Colonic mucosa (tissue), 4 donors: ENCODE results near the gene CHD2. TPM values are rescaled to one million over a fixed set of nuclear protein-coding genes. Genes with fewer than 3 reads are reported as not detected.

Source experiments
- DNase-seq: peaks from one replicate; pipeline ENCODE4 v3.0.0-alpha.2; 2020
- H3K27ac ChIP-seq: fragments of 200-600 bp; one replicate; pipeline ENCODE4 v1.8.0; 2021
- H3K27me3 ChIP-seq: fragments of 200-600 bp; one replicate; pipeline ENCODE4 v1.8.0; 2021
- H3K36me3 ChIP-seq: fragments of 200-600 bp; one replicate; pipeline ENCODE4 v1.8.0; 2021
- H3K4me1 ChIP-seq: fragments of 200-600 bp; one replicate; pipeline ENCODE4 v1.8.0; 2021; ENCODE audit warnings: mild to moderate bottlenecking
- H3K4me3 ChIP-seq: fragments of 200-600 bp; one replicate; pipeline ENCODE4 v1.8.0; 2021
- H3K9ac ChIP-seq, 2 donors: one replicate each; pipeline ENCODE4 v1.7.0; 2013; ENCODE audit warnings: control low read depth in 2 of 2, low read depth in 2 of 2, low read length in 2 of 2
- H3K9me3 ChIP-seq: fragments of 200-600 bp; one replicate; pipeline ENCODE4 v1.8.0; 2021
- intact Hi-C: fragments of 100-400 bp; cut with DNase I; formaldehyde crosslinking; loops from one replicate; pipeline ENCODE4 v1.14.1; 2022
- total RNA-seq, 2 donors: library from RNA; stranded (reverse); fragmentation: NEBNext Ultra II Directional in 1 of 2; extraction: Animal tissue kit (Norgen Biotek cat#: 25700) in 1 of 2; gene quantifications; one replicate each; pipeline ENCODE4 v1.2.1, GENCODE V29; 2021
- TF ChIP-seq, protein P1 (sequence below): fragments of 200-600 bp; IDR thresholded peaks from one replicate; pipeline ENCODE4 v1.8.0; 2022; ENCODE audit warnings: antibody characterized with exemption, mild to moderate bottlenecking
- donor health status: healthy.
- donor health status: DM: no; HTN: no; CAD: no.
- donor health status: DM: no; HTN: no; CAD: no.

CHD2 gene
- total RNA-seq, 2 donors from 2014 or later, result 87.5 to 121 TPM

DNA sequence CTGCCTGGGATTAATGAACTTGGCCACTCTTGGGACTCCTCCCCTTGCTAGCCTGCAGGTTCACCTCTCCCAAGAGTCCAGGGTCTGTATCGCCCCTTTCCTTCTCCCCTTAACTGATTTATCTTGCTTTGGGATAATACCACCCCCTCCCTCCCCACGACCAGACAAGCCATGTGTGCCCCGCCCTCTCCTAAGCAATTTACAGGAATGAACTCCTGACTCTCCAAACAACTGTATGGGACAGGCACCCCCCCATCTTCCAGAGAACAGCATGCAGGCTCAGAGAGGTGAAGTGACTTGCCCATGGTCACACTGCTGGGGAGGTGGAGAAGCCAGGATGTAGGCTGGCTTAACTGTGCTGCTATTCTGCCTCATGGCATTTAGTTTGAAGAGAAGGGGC lies 142.1 kb downstream of the CHD2 start:
- intact Hi-C loops, result no loop called here
- H3K27me3 ChIP-seq, result no peaks in the 10 kb centered on the region
- H3K9me3 ChIP-seq, result no peaks in the 10 kb centered on the region
- no peak overlapping the region for H3K4me3 ChIP-seq
- H3K9ac ChIP-seq, result no peak overlapping the region
- no peak overlapping the region for H3K27ac ChIP-seq
- DNase-seq, result no peak
- H3K4me1 ChIP-seq, result no peaks in the 10 kb centered on the region
- TF ChIP-seq, protein P1, sequence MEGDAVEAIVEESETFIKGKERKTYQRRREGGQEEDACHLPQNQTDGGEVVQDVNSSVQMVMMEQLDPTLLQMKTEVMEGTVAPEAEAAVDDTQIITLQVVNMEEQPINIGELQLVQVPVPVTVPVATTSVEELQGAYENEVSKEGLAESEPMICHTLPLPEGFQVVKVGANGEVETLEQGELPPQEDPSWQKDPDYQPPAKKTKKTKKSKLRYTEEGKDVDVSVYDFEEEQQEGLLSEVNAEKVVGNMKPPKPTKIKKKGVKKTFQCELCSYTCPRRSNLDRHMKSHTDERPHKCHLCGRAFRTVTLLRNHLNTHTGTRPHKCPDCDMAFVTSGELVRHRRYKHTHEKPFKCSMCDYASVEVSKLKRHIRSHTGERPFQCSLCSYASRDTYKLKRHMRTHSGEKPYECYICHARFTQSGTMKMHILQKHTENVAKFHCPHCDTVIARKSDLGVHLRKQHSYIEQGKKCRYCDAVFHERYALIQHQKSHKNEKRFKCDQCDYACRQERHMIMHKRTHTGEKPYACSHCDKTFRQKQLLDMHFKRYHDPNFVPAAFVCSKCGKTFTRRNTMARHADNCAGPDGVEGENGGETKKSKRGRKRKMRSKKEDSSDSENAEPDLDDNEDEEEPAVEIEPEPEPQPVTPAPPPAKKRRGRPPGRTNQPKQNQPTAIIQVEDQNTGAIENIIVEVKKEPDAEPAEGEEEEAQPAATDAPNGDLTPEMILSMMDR, result no peak
- no peaks in the 10 kb centered on the region for H3K36me3 ChIP-seq

DNA sequence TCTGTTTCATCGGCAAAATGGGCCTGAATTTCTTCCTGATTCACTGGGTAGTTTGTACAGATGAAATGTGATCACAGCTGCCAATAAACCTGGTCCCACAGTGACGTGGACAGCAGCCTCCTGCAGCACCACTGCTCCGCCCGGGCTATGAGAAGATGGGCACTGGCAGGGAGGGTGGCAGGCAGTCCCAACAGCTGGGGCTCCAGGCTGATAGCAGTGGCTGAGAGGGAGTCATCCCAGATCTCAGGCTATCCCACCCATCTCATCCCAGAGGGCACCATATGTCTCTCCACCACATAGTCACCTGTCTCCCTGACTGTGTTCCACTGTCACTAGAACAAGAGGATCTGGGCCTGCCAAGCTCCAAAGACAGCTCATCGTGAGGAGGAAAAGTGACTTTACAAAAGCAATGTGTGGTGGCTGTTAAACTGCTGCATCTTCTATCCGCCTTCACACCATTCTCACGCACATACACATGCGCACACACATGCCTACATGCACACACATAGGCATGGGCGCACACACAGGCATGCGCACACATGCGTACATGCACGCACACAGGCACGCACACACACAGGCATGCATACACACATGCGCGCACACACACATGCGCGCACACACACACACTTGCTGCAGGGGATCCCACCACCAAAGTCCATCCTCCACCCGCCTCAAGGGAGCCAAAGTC lies 142.7 kb downstream of the CHD2 start:
- Histone ChIP-seq H3K9ac (no peak overlapping the region), H3K4me1 (no peaks in the 10 kb centered on the region), H3K36me3 (no peaks in the 10 kb centered on the region), H3K4me3 (no peak overlapping the region), H3K9me3 (no peaks in the 10 kb centered on the region), H3K27ac (no peak overlapping the region), H3K27me3 (no peaks in the 10 kb centered on the region)
- DNase-seq, result no peak
- TF ChIP-seq, protein P1, result no peak
- intact Hi-C loops, result no loop called here

DNA sequence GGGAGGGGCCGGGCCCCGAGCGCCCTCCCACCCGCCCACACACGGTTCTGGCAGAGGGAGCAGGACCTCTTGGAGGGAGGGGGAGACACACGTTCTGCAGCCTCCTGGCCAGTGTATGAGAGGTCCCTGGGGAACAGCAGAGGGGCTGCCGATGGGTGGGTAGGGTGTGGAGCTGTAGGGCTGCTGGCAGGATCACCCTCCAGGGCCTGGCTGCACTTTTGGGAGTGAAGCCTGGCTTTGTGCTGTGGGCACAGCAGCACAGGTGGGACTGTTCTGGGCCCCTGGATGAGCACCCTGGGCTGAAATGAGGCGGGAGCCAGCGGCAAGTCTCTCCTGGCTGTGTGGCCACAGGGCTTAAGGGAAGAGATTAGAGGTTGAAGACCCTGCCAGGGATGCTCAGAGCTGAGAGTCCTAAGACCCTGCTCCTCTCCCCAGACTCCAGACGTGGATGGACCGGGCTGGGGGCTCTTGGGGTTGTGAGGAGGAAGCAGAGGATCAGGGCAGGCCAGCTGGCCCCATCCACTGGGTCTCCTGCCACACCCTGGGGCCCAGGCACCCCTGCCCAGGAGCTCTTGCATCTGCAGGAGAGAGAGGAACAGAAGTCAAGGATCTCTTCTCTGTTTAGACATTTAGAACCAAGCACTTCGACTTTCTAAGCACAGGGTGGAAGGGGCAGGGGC lies 143.6 kb downstream of the CHD2 start:
- DNase-seq, result no peak
- Histone ChIP-seq H3K36me3 (no peaks in the 10 kb centered on the region), H3K4me1 (no peaks in the 10 kb centered on the region), H3K9me3 (no peaks in the 10 kb centered on the region), H3K27ac (no peak overlapping the region), H3K4me3 (no peak overlapping the region), H3K9ac (no peak overlapping the region), H3K27me3 (no peaks in the 10 kb centered on the region)
- intact Hi-C loops, result no loop called here
- TF ChIP-seq, protein P1, result no peak

DNA sequence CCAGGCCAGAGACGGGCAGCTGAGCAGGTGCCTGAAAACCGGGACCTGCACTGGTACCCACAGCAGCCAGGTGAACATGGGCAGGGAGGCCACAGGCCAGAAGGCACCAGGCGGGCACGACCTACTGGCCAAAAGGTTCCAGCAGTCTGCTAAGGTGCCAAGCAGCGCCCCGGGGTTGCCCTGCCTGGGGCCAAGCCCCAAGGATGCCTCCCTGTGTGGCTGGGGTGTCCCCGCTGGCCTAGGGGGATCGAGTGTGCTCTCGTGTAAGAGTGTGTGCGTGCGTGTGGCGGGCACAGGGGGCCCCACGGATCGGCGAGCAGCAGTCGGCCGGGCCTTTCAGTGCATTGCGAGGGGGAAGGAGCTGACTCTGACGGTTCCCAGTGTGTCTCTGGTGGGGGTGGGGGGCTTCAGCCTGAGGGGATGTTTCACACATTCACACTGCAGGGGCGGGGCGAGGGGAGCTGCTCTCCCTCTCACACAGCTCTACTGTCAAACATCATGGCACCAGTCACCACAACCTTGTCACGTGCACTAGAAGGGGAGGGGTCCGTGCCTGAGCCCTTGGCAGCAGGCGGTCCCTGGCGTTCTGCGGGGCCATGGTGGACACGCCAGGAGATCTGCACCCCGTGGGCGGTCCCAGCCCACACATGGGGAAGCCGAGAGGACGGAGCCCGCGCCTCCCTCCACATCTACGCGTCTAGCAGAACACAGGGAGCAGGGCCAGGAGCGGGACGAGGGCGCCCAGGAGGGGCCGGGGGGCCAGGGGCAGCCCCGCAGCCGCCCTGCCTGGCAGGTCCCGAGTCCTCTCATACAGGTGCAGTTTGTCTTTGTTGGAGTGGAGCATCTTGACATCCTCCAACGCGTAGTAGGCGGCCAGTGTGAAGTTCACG lies 144.4 kb downstream of the CHD2 start:
- no peak for DNase-seq
- no peak overlapping the region for H3K9ac ChIP-seq
- H3K4me1 ChIP-seq, result no peaks in the 10 kb centered on the region
- intact Hi-C loops, result no loop called here
- no peak overlapping the region for H3K4me3 ChIP-seq
- H3K27ac ChIP-seq, result no peak overlapping the region
- TF ChIP-seq, protein P1, result no peak
- H3K36me3 ChIP-seq, result no peaks in the 10 kb centered on the region
- no peaks in the 10 kb centered on the region for H3K9me3 ChIP-seq
- H3K27me3 ChIP-seq, result no peaks in the 10 kb centered on the region

DNA sequence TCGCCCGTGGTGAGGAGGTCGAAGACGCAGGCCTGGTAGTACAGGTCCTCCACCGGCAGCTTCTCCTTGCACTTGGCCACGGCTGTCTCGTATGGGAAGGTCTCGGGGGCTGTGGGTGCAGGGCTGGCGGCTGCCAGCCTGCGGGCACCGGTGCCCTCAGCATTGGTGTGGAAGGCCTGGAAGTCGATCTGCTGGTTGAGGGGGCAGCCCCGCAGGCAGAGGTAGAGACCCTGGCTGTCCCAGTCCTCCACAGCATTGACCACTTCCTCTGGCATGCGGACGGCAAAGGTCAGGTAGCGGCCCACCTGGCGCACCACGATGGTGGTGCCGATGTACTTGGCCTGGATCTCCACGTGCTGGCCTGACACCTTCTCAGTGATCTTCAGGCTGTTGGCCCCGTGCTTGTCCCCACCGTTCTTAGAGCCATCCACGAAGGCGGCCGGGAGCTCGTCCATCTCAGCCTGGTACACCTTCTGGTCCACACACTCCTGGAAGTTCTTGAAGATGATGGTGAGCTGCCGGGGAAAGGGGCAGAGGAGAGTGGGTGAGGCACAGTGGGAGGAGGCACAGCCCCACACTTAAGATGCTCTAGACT lies 145.2 kb downstream of the CHD2 start:
- Histone ChIP-seq H3K4me3 (no peak overlapping the region), H3K9me3 (no peaks in the 10 kb centered on the region), H3K27ac (no peak overlapping the region), H3K36me3 (no peaks in the 10 kb centered on the region), H3K4me1 (no peaks in the 10 kb centered on the region), H3K27me3 (no peaks in the 10 kb centered on the region), H3K9ac (no peak overlapping the region)
- no peak for DNase-seq
- TF ChIP-seq, protein P1, result no peak
- intact Hi-C loops, result no loop called here
